ENCODE data around the gene KCNN3. TPM values are rescaled to one million over a fixed set of nuclear protein-coding genes. Genes with fewer than 3 reads are reported as not detected.

The KCNN3 gene
- total RNA-seq, 4 donors from 2014 or later = 0.30 to 0.72 (median 0.37) TPM

GRCh38 chr1:154855186-154855851 is 14.8 kb downstream of the KCNN3 start:
- 83% methylated on average over 6 of the region's 6 CpGs for WGBS
- Histone ChIP-seq H3K27ac (no peak overlapping the region), H3K4me3 (no peak overlapping the region), H3K27me3 (peaks cover 7% of the 10 kb centered on the region), H3K4me1 (no peaks in the 10 kb centered on the region), H3K9me3 (no peaks in the 10 kb centered on the region), H3K36me3 (no peaks in the 10 kb centered on the region)
- TF ChIP-seq POLR2AphosphoS5 (IDR thresholded peaks at IDR 0.05) (no peak), CTCF (IDR thresholded peaks at IDR 0.05) (no peak), EP300 (IDR thresholded peaks at IDR 0.05) (no peak), POLR2A (IDR thresholded peaks at IDR 0.05) (no peak)
- DNase-seq (ENCODE audit: low spot score in 2 of 2) = no peak

GRCh38 chr1:154852845-154853244 is 17.2 kb downstream of the KCNN3 start:
- H3K9me3 ChIP-seq = no peaks in the 10 kb centered on the region
- H3K27ac ChIP-seq = no peak overlapping the region
- H3K36me3 ChIP-seq = no peaks in the 10 kb centered on the region
- no peak overlapping the region for H3K4me3 ChIP-seq
- DNase-seq (ENCODE audit: low spot score in 2 of 2) = no peak
- WGBS = 89% methylated on average over 3 of the region's 3 CpGs
- H3K27me3 ChIP-seq = peaks cover 4% of the 10 kb centered on the region
- TF ChIP-seq CTCF (IDR thresholded peaks at IDR 0.05) = no peak
- TF ChIP-seq POLR2A (IDR thresholded peaks at IDR 0.05) = no peak
- H3K4me1 ChIP-seq = peaks cover 3% of the 10 kb centered on the region

- Histone ChIP-seq H3K27ac (no peak overlapping the region), H3K36me3 (no peaks in the 10 kb centered on the region), H3K4me3 (no peak overlapping the region), H3K9me3 (no peaks in the 10 kb centered on the region), H3K4me1 (peaks cover 4% of the 10 kb centered on the region), H3K27me3 (no peaks in the 10 kb centered on the region)
- TF ChIP-seq POLR2AphosphoS5 (IDR thresholded peaks at IDR 0.05) (no peak), POLR2A (IDR thresholded peaks at IDR 0.05) (no peak), EP300 (IDR thresholded peaks at IDR 0.05) (no peak), CTCF (IDR thresholded peaks at IDR 0.05) (no peak)
- DNase-seq (ENCODE audit: low spot score in 2 of 2) = no peak
- 91% methylated on average over 9 of the region's 9 CpGs for WGBS
Measured at GRCh38 chr1:154851392-154852177, 18.5 kb downstream of the KCNN3 start.

GRCh38 chr1:154849645-154850131 is 20.4 kb downstream of the KCNN3 start:
- no peak for DNase-seq (ENCODE audit: low spot score in 2 of 2)
- no peak overlapping the region for H3K27ac ChIP-seq
- no peaks in the 10 kb centered on the region for H3K9me3 ChIP-seq
- H3K4me1 ChIP-seq = peaks cover 4% of the 10 kb centered on the region
- no peaks in the 10 kb centered on the region for H3K36me3 ChIP-seq
- 83% methylated on average over 6 of the region's 6 CpGs for WGBS
- H3K27me3 ChIP-seq = peaks cover 6% of the 10 kb centered on the region
- no peak for TF ChIP-seq EP300 (IDR thresholded peaks at IDR 0.05)
- no peak for TF ChIP-seq POLR2AphosphoS5 (IDR thresholded peaks at IDR 0.05)
- no peak for TF ChIP-seq POLR2A (IDR thresholded peaks at IDR 0.05)
- no peak for TF ChIP-seq CTCF (IDR thresholded peaks at IDR 0.05)
- no peak overlapping the region for H3K4me3 ChIP-seq

GRCh38 chr1:154848983-154849382 is 21.1 kb downstream of the KCNN3 start:
- H3K36me3 ChIP-seq = no peaks in the 10 kb centered on the region
- WGBS = 84% methylated on average over 4 of the region's 4 CpGs
- H3K27me3 ChIP-seq = peaks cover 6% of the 10 kb centered on the region
- peaks cover 4% of the 10 kb centered on the region for H3K4me1 ChIP-seq
- TF ChIP-seq CTCF (IDR thresholded peaks at IDR 0.05) (no peak), EP300 (IDR thresholded peaks at IDR 0.05) (no peak), POLR2AphosphoS5 (IDR thresholded peaks at IDR 0.05) (no peak), POLR2A (IDR thresholded peaks at IDR 0.05) (no peak)
- no peak for DNase-seq (ENCODE audit: low spot score in 2 of 2)
- no peaks in the 10 kb centered on the region for H3K9me3 ChIP-seq
- no peak overlapping the region for H3K27ac ChIP-seq
- no peak overlapping the region for H3K4me3 ChIP-seq
